OCI-LY7 (cell line): Measurements from ENCODE around the gene ARPC3. TPM values are rescaled to one million over a fixed set of nuclear protein-coding genes. Genes with fewer than 3 reads are reported as not detected.
"Not testable (repeated sequence)": the region's sequence is repeated elsewhere in the genome, so short reads cannot be mapped to it uniquely, and the experiment has no call there.

Experiments
- BruUV-seq: library from RNA; stranded (reverse); fragments of 400-500 nt; replicated peaks from 2 replicates; lab custom pipeline; 2021; lab: Mats Ljungman, UMichigan
- CTCF ChIA-PET: fragments of 300-600 bp; sonication (Branson Sonifier 250); formaldehyde crosslinking; loops from one replicate; lab custom pipeline; 2022; ENCODE audit warnings: antibody characterized with exemption; ENCODE audit not compliant: unreplicated experiment; lab: Charles Lee
- POLR2A ChIA-PET: fragments of 300-600 bp; sonication (Branson Sonifier 250); formaldehyde crosslinking; loops from one replicate; lab custom pipeline; 2022; ENCODE audit warnings: antibody characterized with exemption; lab: Charles Lee
- DNase-seq: peaks from one replicate; pipeline ENCODE4 v3.0.0-alpha.2; 2015; ENCODE audit warnings: low spot score
- H2AFZ ChIP-seq: fragments of 200-600 bp; sonication (generic), shearing (Covaris generic); 2 replicates; pipeline ENCODE4 v1.6.1; 2014; ENCODE audit warnings: mild to moderate bottlenecking, antibody characterized with exemption, low read length, moderate library complexity
- H3K27ac ChIP-seq: fragments of 200-600 bp; sonication (generic); 2 replicates; pipeline ENCODE4 v1.5.1; 2014; ENCODE audit warnings: mixed run types, low read depth, mild to moderate bottlenecking, moderate library complexity, low read length, inconsistent platforms; ENCODE audit not compliant: poor library complexity, severe bottlenecking
- H3K36me3 ChIP-seq: fragments of 200-600 bp; sonication (generic); 2 replicates; pipeline ENCODE4 v1.6.1; 2014; ENCODE audit warnings: mild to moderate bottlenecking, antibody characterized with exemption, low read length, moderate library complexity, mixed read lengths; ENCODE audit not compliant: insufficient read depth
- H3K4me1 ChIP-seq: fragments of 200-600 bp; sonication (generic); 2 replicates; pipeline ENCODE4 v1.5.1; 2014; ENCODE audit warnings: mild to moderate bottlenecking, low read length; ENCODE audit not compliant: insufficient read depth, poor library complexity, severe bottlenecking
- H3K4me2 ChIP-seq: fragments of 200-600 bp; sonication (generic); 2 replicates; pipeline ENCODE4 v1.6.1; 2014; ENCODE audit warnings: mild to moderate bottlenecking, low read length
- H3K4me3 ChIP-seq: fragments of 200-600 bp; sonication (generic); 2 replicates; pipeline ENCODE4 v1.5.1; 2014; ENCODE audit warnings: mild to moderate bottlenecking, low read depth, low read length; ENCODE audit not compliant: poor library complexity, severe bottlenecking
- H3K79me2 ChIP-seq: fragments of 200-600 bp; sonication (generic); 2 replicates; pipeline ENCODE4 v1.6.1; 2016; ENCODE audit warnings: low read depth, mild to moderate bottlenecking, low read length, moderate library complexity, mixed read lengths; ENCODE audit not compliant: insufficient read depth
- H3K9me2 ChIP-seq: fragments of 200-600 bp; sonication (generic); 2 replicates; pipeline ENCODE4 v1.6.1; 2016; ENCODE audit warnings: mild to moderate bottlenecking, low read length, mixed read lengths; ENCODE audit not compliant: insufficient read depth
- H3K9me3 ChIP-seq: fragments of 200-600 bp; sonication (generic); 2 replicates; pipeline ENCODE4 v1.6.1; 2014; ENCODE audit warnings: mild to moderate bottlenecking, mixed run types, low read length, mixed read lengths
- H4K20me1 ChIP-seq: fragments of 200-600 bp; sonication (generic); 2 replicates; pipeline ENCODE4 v1.6.1; 2014; ENCODE audit warnings: mild to moderate bottlenecking, antibody characterized with exemption, low read length, moderate library complexity, mixed read lengths; ENCODE audit not compliant: insufficient read depth
- EZH2phosphoT487 ChIP-seq: fragments of 200-600 bp; sonication (generic); IDR thresholded peaks from 2 replicates; pipeline ENCODE4 v1.6.1; 2018; ENCODE audit warnings: low read depth, borderline replicate concordance, mild to moderate bottlenecking, mixed run types, antibody characterized with exemption, low read length, moderate library complexity, mixed read lengths
- intact Hi-C: fragments of 100-400 bp; cut with micrococcal nuclease; formaldehyde crosslinking; loops from one replicate; pipeline ENCODE4 v1.10.0; 2022; ENCODE audit not compliant: unreplicated experiment
- total RNA-seq, 2 experiments: library from RNA; depleted of rRNA in 1 of 2; stranded (reverse); fragments of >200 nt in 1 of 2; shearing (Covaris generic) in 1 of 2; gene quantifications; 2 replicates each; pipeline ENCODE4 v1.2.3, GENCODE V29; 2014 to 2022
- TF ChIP-seq, protein P1 (sequence below): fragments of 200-600 bp; sonication (generic); conservative IDR thresholded peaks from 2 replicates; pipeline ENCODE4 v1.5.1; 2014; ENCODE audit warnings: mild to moderate bottlenecking, antibody characterized with exemption, low read length, moderate library complexity, mixed read lengths

Gene ARPC3
- total RNA-seq, 2 experiments from 2014 or later = 256 to 385 TPM

- POLR2A ChIA-PET = interaction anchor here (0.6 to 1.2 kb wide), 3 partner anchors 8 to 142 kb away, joined by 3 to 8 read pairs (median 3); no protein-coding TSS in a partner anchor
- CTCF ChIA-PET = no interaction called here
- Histone ChIP-seq H3K79me2 (peaks cover 36% of the 10 kb centered on the region), H3K9me3 (no peaks in the 10 kb centered on the region), H2AFZ (no peak overlapping the region), H3K4me3 (no peak overlapping the region), H4K20me1 (no peaks in the 10 kb centered on the region), H3K9me2 (no peaks in the 10 kb centered on the region), H3K36me3 (peaks cover 48% of the 10 kb centered on the region), H3K4me2 (no peak overlapping the region), H3K4me1 (peaks cover 19% of the 10 kb centered on the region), H3K27ac (no peak overlapping the region)
- BruUV-seq = no TSS peak
- intact Hi-C loops = no loop called here
- DNase-seq = no peak
- TF ChIP-seq EZH2phosphoT487 = no peak
- TF ChIP-seq, protein P1, sequence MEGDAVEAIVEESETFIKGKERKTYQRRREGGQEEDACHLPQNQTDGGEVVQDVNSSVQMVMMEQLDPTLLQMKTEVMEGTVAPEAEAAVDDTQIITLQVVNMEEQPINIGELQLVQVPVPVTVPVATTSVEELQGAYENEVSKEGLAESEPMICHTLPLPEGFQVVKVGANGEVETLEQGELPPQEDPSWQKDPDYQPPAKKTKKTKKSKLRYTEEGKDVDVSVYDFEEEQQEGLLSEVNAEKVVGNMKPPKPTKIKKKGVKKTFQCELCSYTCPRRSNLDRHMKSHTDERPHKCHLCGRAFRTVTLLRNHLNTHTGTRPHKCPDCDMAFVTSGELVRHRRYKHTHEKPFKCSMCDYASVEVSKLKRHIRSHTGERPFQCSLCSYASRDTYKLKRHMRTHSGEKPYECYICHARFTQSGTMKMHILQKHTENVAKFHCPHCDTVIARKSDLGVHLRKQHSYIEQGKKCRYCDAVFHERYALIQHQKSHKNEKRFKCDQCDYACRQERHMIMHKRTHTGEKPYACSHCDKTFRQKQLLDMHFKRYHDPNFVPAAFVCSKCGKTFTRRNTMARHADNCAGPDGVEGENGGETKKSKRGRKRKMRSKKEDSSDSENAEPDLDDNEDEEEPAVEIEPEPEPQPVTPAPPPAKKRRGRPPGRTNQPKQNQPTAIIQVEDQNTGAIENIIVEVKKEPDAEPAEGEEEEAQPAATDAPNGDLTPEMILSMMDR = no peak
These were observed 14.9 kb upstream of the ARPC3 start for GRCh38 chr12:110465024-110465423.

DNA sequence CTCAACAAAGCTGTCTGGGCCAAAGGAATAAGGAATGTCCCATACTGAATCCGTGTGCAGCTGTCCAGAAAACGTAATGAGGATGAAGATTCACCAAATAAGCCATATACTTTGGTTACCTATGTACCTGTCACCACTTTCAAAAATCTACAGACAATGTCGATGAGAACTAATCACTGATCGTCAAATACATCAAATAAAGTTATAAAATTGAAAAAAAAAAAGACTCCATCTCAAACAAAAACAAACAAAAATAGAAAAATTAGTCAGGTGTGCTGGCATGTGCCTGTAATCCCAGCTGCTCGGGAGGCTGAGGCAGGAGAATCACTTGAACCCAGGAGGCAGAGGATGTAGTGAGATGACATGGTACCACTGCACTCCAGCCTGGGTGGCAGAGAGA, 11.1 kb upstream of the ARPC3 start:
- POLR2A ChIA-PET = interaction anchor here (0.7 kb wide), 1 partner anchor 1824 kb away, joined by 4 read pairs; no protein-coding TSS in a partner anchor
- BruUV-seq, H3K4me2 ChIP-seq, H3K9me3 ChIP-seq, CTCF ChIA-PET, H2AFZ ChIP-seq, H4K20me1 ChIP-seq, H3K27ac ChIP-seq, intact Hi-C loops, H3K4me3 ChIP-seq, DNase-seq, H3K9me2 ChIP-seq: not testable (repeated sequence)
- peaks cover 11% of the 10 kb centered on the region for H3K79me2 ChIP-seq
- peaks cover 71% of the 10 kb centered on the region for H3K36me3 ChIP-seq
- peaks cover 30% of the 10 kb centered on the region for H3K4me1 ChIP-seq

GRCh38 chr12:110458756-110459155, 8.6 kb upstream of the ARPC3 start:
- CTCF ChIA-PET = interaction anchor here (0.9 kb wide), 1 partner anchor 9 kb away, joined by 3 read pairs; the partner anchor contains the start of gene ARPC3
- POLR2A ChIA-PET = interaction anchor here (0.7 to 1.4 kb wide), 3 partner anchors 9 to 178 kb away, joined by 3 to 9 read pairs (median 3); partner anchors contain the start of genes FAM216A and GPN3
- intact Hi-C loops = loop anchor here (10.0 kb wide), 1 partner anchor 426 kb away; no protein-coding TSS in a partner anchor

More at GRCh38 chr12:110458756-110459155, 8.6 kb upstream of the ARPC3 start:
- H3K27ac ChIP-seq = peak overlapping the region; percentile 94
- H3K4me2 ChIP-seq = no peak overlapping the region
- TF ChIP-seq EZH2phosphoT487 = no peak
- TF ChIP-seq, protein P1 = no peak
- no peak for DNase-seq
- no peaks in the 10 kb centered on the region for H3K9me2 ChIP-seq
- no peaks in the 10 kb centered on the region for H4K20me1 ChIP-seq
- H2AFZ ChIP-seq = no peak overlapping the region
- BruUV-seq = no TSS peak
- peaks cover 77% of the 10 kb centered on the region for H3K36me3 ChIP-seq
- H3K79me2 ChIP-seq = peaks cover 3% of the 10 kb centered on the region; the same call in 1 of the 2 replicates
- no peak overlapping the region for H3K4me3 ChIP-seq
- H3K9me3 ChIP-seq = no peaks in the 10 kb centered on the region
- H3K4me1 ChIP-seq = peaks cover 44% of the 10 kb centered on the region
